Cardiac muscle cell (in vitro differentiated cells and primary cell): ENCODE measurements around the gene KREMEN2. TPM values are rescaled to one million over a fixed set of nuclear protein-coding genes. Genes with fewer than 3 reads are reported as not detected.

Experiments
- DNase-seq, 2 donors: peaks; one replicate each; pipeline versions ENCODE4 v3.0.0 to v3.0.0-alpha.2; 2010 to 2017; ENCODE audit warnings: low read depth in 1 of 2, low spot score in 1 of 2
- H3K27ac ChIP-seq: fragments of 200-600 bp; sonication (generic); 2 replicates; pipeline ENCODE4 v1.5.1; 2016
- H3K27me3 ChIP-seq: fragments of 200-600 bp; sonication (generic); 2 replicates; pipeline ENCODE4 v1.6.0; 2016; ENCODE audit warnings: control low read depth
- H3K36me3 ChIP-seq: fragments of 200-600 bp; sonication (generic); 2 replicates; pipeline ENCODE4 v1.5.1; 2016; ENCODE audit warnings: control low read depth
- H3K4me1 ChIP-seq: fragments of 200-600 bp; sonication (generic); 2 replicates; pipeline ENCODE4 v1.8.1; 2017; ENCODE audit warnings: low read depth, mild to moderate bottlenecking, mixed run types
- H3K4me3 ChIP-seq: fragments of 200-600 bp; sonication (generic); 2 replicates; pipeline ENCODE4 v1.5.1; 2016; ENCODE audit warnings: mild to moderate bottlenecking
- H3K9me3 ChIP-seq: fragments of 200-600 bp; sonication (generic); 2 replicates; pipeline ENCODE4 v1.5.1; 2017; ENCODE audit warnings: low read depth, mild to moderate bottlenecking, control low read depth
- CTCF ChIP-seq: IDR thresholded peaks from 2 replicates; pipeline ENCODE4 v1.5.1; 2012; ENCODE audit warnings: low read depth, mild to moderate bottlenecking, low read length
- polyA plus RNA-seq: library from polyadenylated mRNA; unstranded; fragments of >200 nt; fragmentation: Nextera tagmentation; extraction: Ambion mirVana; gene quantifications from 2 replicates; pipeline ENCODE4 v1.2.1, GENCODE V29; 2016
- total RNA-seq: library from RNA; depleted of rRNA; stranded (reverse); fragments of >200 nt; gene quantifications from 2 replicates; pipeline ENCODE4 v1.2.3, GENCODE V29; 2016

The KREMEN2 gene
- total and polyA plus RNA-seq, 2 experiments from 2014 or later, result 2.5 to 3.9 TPM

GRCh38 chr16:3004781-3005284 is 40.8 kb downstream of the KREMEN2 start:
- no peaks in the 10 kb centered on the region for H3K27me3 ChIP-seq
- peak in 1 of 2 donors; percentile 79 for DNase-seq

GRCh38 chr16:3007059-3007956 is 43.2 kb downstream of the KREMEN2 start:
- Histone ChIP-seq H3K4me1 (peaks cover 61% of the 10 kb centered on the region), H3K9me3 (no peaks in the 10 kb centered on the region), H3K27me3 (no peaks in the 10 kb centered on the region), H3K36me3 (no peaks in the 10 kb centered on the region), H3K4me3 (no peak overlapping the region), H3K27ac (peak overlapping the region; percentile 96)
- TF ChIP-seq CTCF, result no peak
- no peak for DNase-seq

More at GRCh38 chr16:3004781-3005284, 40.8 kb downstream of the KREMEN2 start:
- Histone ChIP-seq H3K36me3 (no peaks in the 10 kb centered on the region), H3K4me1 (peaks cover 46% of the 10 kb centered on the region), H3K27ac (peak overlapping the region; percentile 96), H3K9me3 (no peaks in the 10 kb centered on the region), H3K4me3 (peak overlapping the region; percentile 65)
- no peak for TF ChIP-seq CTCF

- Histone ChIP-seq H3K9me3 (no peaks in the 10 kb centered on the region), H3K4me3 (no peak overlapping the region), H3K36me3 (no peaks in the 10 kb centered on the region), H3K4me1 (peaks cover 67% of the 10 kb centered on the region), H3K27ac (peak overlapping the region; percentile 96), H3K27me3 (no peaks in the 10 kb centered on the region)
- TF ChIP-seq CTCF, result no peak
- DNase-seq, result peak in 1 of 2 donors; percentile 91
These were observed 44.0 kb downstream of the KREMEN2 start for GRCh38 chr16:3007957-3008689.

- no peak overlapping the region for H3K4me3 ChIP-seq
- TF ChIP-seq CTCF, result no peak
- peaks cover 67% of the 10 kb centered on the region for H3K4me1 ChIP-seq
- peak overlapping the region; percentile 96 for H3K27ac ChIP-seq
- no peaks in the 10 kb centered on the region for H3K9me3 ChIP-seq
- peak in 1 of 2 donors; percentile 71 for DNase-seq
- H3K27me3 ChIP-seq, result no peaks in the 10 kb centered on the region
- H3K36me3 ChIP-seq, result no peaks in the 10 kb centered on the region
These were observed 44.6 kb downstream of the KREMEN2 start for GRCh38 chr16:3008690-3009037.

- Histone ChIP-seq H3K4me3 (no peak overlapping the region), H3K9me3 (no peaks in the 10 kb centered on the region), H3K27me3 (no peaks in the 10 kb centered on the region), H3K4me1 (peaks cover 67% of the 10 kb centered on the region), H3K27ac (peak overlapping the region; percentile 96), H3K36me3 (no peaks in the 10 kb centered on the region)
- peak in 1 of 2 donors; percentile 88 for DNase-seq
- no peak for TF ChIP-seq CTCF
These were observed 45.7 kb downstream of the KREMEN2 start for GRCh38 chr16:3009568-3010390.
